GM13976 (cell line): ENCODE measurements around the gene SLC12A6.

Experiments
- DNase-seq: peaks from one replicate; pipeline ENCODE4 v3.0.0; 2012; ENCODE audit warnings: low spot score
- in situ Hi-C: fragments of 300-500 bp; cut with MboI; formaldehyde crosslinking; loops from one replicate; pipeline ENCODE4 v1.12.0; 2022; ENCODE audit warnings: low sequenced_read_pairs, mixed read lengths, inconsistent platforms; ENCODE audit not compliant: unreplicated experiment
- TF ChIP-seq, protein P1 (sequence below): IDR thresholded peaks from 2 replicates; pipeline ENCODE4 v1.5.1; 2012; ENCODE audit warnings: borderline replicate concordance, mild to moderate bottlenecking; ENCODE audit not compliant: insufficient read depth; ENCODE audit errors: extremely low read depth, missing control alignments, control extremely low read depth

Gene SLC12A6

DNA sequence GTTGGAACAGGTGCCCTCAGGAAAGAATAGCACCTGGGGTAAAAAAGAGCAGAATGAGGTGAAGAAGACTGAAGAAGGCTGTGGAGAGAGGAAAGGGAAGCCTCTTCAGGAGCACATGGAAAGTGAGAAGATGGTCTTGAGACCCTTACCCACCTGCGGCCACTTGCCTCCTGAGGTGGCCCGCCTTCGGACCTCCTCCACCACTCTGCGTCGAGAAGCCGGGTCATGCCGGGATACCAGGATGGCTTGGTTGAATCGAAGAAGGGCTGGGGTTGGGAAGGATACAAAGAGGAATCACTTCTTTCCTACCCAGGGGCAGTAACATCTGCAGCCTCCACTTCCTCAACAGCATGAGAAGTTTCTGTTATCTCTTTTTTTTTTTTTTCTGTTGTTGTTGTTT lies 26.5 kb upstream of the SLC12A6 start:
- TF ChIP-seq, protein P1, sequence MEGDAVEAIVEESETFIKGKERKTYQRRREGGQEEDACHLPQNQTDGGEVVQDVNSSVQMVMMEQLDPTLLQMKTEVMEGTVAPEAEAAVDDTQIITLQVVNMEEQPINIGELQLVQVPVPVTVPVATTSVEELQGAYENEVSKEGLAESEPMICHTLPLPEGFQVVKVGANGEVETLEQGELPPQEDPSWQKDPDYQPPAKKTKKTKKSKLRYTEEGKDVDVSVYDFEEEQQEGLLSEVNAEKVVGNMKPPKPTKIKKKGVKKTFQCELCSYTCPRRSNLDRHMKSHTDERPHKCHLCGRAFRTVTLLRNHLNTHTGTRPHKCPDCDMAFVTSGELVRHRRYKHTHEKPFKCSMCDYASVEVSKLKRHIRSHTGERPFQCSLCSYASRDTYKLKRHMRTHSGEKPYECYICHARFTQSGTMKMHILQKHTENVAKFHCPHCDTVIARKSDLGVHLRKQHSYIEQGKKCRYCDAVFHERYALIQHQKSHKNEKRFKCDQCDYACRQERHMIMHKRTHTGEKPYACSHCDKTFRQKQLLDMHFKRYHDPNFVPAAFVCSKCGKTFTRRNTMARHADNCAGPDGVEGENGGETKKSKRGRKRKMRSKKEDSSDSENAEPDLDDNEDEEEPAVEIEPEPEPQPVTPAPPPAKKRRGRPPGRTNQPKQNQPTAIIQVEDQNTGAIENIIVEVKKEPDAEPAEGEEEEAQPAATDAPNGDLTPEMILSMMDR, result no peak
- in situ Hi-C loops, result loop anchor here (25.0 kb wide), 2 partner anchors 223 to 302 kb away; partner anchors contain the start of gene GOLGA8B
- DNase-seq, result peak; percentile 12

DNA sequence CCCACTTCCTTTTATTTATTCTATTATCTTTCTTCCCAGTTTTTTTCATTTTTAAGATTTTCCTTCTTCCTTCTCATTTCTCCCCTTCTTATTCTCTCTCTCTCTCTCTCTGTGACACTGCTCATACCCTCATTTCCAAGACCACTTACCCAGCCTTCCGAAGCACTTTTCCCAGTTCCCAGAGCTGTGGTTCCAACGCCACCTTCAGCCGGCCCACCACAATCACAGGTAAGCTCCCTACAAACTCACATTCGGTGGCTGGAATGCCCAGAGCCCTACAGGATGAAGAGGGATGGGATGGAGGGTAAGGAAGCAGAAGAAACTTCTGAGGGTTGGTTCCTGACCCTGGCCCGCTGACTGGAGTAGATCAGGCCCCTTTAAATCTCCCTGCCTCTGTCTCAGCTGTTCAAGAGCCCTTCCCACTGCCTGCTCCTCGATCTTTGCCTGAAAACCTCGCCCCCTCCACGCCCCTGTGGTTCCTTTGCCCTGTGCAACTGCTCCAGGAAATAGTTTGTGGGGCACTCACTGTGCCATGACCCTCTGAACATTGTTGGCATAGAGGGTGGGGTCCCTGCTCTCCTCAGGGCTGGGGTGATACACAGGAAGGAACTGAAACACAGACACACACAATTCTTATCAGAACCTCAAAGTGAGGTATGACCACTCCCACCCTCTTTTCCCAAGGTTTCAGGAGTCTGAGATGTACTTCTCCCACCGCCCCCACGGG lies 24.6 kb upstream of the SLC12A6 start:
- in situ Hi-C loops, result loop anchor here (25.0 kb wide), 2 partner anchors 225 to 300 kb away; partner anchors contain the start of gene GOLGA8B
- DNase-seq, result no peak

DNA sequence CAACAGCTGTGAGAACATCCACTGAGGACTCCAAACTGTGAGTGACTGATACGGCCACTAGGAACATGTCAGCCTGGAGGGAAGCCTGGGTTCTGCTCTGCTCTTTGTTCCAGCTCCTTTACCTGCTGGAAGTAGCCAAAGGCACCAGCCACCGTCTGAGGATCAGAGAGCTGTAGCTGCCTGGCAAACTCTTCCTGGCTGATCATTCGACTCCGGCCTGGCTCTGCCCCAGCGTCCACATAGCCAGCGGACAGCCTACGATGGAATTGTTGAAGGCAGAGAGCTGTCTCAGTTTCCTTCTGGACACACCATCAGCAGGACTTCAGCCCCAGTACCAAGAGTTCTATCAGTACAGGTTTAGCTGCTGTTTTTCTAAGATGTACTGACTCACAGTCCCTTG lies 23.7 kb upstream of the SLC12A6 start:
- in situ Hi-C loops, result loop anchor here (25.0 kb wide), 2 partner anchors 226 to 299 kb away; partner anchors contain the start of gene GOLGA8B
- DNase-seq, result no peak
- TF ChIP-seq, protein P1, result no peak

More for the DNA sequence above, 24.6 kb upstream of the SLC12A6 start:
- TF ChIP-seq, protein P1, result no peak

DNA sequence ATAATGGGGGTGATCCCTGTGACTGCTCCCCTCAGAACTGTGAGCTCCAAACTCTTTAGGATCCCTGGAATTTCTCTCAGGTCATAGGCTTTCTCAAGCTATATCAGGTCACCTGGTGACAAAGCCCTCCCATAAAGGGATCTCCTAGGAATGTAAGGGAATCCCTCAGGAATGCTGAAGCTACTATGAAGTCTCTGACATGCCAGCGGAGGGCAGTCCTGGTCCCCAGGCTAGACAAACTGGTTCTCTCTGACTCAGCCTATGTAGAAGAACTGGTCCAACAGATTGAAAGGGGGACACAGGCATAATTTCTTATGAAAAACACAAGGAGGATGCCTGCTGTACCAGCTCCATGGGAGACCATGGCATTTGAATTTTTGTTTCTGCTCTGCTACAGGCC lies 22.7 kb upstream of the SLC12A6 start:
- peak; percentile 8 for DNase-seq
- TF ChIP-seq, protein P1, result no peak
- in situ Hi-C loops, result loop anchor here (25.0 kb wide), 2 partner anchors 227 to 298 kb away; partner anchors contain the start of gene GOLGA8B

DNA sequence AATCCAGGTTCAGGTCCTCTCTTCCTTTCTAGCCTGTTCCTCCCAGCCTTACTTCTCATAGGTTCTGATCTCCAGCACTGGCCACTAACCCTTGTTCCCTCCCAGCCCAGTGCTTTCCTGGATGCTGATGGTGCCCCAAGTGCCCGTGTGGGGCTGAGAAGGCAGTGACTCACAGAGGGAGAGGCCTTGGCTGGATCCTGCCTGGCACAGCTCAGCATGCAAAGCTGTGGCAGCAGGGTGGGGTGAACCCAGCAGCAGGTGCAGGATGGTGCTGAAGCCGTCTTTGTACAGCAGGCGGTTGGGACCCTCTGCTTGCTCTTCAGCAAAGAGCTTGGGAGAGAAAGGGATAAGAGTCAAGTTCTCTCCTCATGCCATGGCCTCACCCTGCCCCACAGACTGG lies 21.8 kb upstream of the SLC12A6 start:
- TF ChIP-seq, protein P1, result no peak
- in situ Hi-C loops, result loop anchor here (25.0 kb wide), 2 partner anchors 228 to 297 kb away; partner anchors contain the start of gene GOLGA8B
- DNase-seq, result peak; percentile 11

DNA sequence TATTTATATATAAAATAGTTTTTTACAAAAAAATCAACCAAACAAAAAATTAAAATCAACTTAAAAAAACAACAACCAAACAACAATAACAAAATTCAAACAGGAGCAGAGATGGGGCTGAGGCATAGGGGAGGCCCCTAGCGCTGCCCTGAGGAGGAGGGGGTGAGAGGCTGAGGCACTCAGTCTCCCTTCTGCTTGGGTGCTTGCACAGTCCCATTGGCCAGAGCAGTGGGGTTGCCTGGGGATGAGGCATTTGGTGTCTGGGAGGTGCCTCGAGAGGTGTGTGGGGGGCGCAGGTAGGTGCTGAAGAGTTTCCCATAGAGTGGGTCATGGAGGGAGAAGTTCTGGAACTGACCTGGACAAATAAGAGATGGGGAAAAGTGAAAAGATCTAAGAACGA lies 21.4 kb upstream of the SLC12A6 start:
- in situ Hi-C loops, result loop anchor here (25.0 kb wide), 2 partner anchors 228 to 297 kb away; partner anchors contain the start of gene GOLGA8B
- TF ChIP-seq, protein P1, result no peak

More for the DNA sequence above, 21.4 kb upstream of the SLC12A6 start:
- no peak for DNase-seq
